ENCODE data around the gene MAP2K5.

DNA sequence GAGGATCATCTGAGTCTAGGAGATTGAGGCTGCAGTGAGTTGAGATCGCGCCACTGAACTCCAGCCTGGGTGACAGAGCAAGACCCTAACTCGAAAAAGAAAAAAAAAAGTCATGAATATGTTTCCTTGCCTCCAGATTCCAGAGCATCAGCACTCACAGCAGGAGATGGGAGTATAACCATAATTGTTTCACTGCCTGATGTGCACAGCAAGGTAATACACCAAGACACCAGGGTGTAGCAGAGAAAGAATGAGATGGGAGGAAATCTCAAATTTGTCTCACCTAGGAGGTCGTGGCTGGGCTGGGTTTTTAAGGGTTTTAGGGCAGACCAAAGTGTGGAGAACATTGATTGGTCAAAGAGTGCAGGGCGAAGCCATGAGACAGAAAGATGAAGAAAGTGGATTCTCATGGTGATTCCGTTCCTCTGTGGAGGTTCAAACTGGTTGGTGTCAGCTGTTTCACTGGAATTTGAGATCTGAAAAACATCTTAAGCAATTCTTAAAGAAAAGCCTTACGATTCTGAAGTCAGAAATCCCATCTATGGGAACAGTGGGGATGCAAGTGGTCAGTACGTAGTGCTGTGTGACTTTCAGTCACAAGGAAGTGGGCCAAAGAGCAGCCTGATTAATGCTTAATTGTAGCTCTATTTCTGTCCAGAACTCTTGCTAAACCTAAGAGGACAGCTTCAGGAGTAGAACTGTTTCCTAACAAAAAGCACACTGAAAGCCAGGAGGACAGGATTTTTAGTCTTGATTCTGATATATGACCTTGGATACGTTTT, 29.4 kb upstream of the MAP2K5 start:
- TF ChIP-seq, protein P1, sequence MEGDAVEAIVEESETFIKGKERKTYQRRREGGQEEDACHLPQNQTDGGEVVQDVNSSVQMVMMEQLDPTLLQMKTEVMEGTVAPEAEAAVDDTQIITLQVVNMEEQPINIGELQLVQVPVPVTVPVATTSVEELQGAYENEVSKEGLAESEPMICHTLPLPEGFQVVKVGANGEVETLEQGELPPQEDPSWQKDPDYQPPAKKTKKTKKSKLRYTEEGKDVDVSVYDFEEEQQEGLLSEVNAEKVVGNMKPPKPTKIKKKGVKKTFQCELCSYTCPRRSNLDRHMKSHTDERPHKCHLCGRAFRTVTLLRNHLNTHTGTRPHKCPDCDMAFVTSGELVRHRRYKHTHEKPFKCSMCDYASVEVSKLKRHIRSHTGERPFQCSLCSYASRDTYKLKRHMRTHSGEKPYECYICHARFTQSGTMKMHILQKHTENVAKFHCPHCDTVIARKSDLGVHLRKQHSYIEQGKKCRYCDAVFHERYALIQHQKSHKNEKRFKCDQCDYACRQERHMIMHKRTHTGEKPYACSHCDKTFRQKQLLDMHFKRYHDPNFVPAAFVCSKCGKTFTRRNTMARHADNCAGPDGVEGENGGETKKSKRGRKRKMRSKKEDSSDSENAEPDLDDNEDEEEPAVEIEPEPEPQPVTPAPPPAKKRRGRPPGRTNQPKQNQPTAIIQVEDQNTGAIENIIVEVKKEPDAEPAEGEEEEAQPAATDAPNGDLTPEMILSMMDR (IDR thresholded peaks at IDR 0.05; ENCODE audit: low read length) = no peak
- TF ChIP-seq EZH2 (optimal IDR thresholded peaks at IDR 0.05; ENCODE audit: low read depth, low read length) (no peak), EZH2phosphoT487 (IDR thresholded peaks at IDR 0.05; ENCODE audit: low read length) (no peak)

All from MM.1S (cell line).